GDM1 (cell line): ENCODE data around the gene DHRS7B.

Source experiments
- DNase-seq: peaks from one replicate; lab custom pipeline; 2025; lab: John Stamatoyannopoulos, UW

The DHRS7B gene

DNA sequence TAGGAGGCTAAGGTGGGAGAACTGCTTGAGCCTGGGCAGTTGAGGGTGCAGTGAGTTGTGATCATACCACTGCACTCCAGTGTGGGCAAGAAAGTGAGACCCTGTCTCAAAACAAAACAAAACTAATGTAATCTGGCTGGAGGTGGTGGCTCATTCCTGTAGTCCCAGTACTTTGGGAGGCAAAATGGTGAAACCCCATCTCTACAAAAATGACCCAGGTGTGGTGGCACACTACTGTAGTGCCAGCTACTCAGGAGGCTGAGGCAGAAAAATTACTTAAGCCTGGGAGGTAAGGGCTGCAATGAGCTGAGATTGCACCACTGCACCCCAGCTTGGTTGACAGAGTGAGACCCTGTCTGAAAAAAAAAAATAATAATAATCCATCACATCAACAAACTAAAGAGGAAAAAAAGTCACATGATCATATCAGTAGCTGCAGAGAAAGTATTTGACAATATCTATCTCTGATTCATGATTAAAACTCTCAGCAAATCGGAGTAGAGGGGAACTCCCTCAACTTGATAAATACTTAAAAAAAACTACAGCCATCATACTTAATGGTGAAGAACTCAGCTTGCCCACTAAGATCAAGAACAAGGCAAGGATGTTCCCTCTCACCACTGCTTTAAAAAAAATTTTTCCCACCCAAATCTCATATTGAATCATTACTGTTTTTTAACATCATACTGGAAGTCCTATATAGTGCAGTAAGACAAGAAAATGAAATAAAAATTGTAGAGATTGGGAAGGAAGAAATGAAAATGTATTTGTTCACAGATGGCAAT, 31.0 kb downstream of the DHRS7B start:
- DNase-seq = no peak

DNA sequence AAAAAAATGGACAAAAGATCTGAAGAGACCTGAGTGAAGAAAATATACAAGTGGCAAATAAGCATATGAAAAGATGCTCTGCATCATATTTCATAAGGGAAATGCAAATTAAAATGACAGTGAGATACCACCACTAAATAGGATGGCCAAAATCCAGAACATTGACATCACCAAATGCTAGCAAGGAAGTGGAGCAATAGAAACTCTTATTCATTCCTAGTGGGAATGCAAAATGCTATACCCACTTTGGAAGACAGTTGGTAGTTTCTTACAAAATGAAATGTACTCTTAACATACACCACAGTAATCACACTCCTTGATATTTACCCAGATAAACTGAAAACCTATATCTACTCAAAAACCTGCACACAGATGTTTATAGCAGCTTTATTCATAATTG, 33.6 kb downstream of the DHRS7B start:
- DNase-seq = no peak

DNA sequence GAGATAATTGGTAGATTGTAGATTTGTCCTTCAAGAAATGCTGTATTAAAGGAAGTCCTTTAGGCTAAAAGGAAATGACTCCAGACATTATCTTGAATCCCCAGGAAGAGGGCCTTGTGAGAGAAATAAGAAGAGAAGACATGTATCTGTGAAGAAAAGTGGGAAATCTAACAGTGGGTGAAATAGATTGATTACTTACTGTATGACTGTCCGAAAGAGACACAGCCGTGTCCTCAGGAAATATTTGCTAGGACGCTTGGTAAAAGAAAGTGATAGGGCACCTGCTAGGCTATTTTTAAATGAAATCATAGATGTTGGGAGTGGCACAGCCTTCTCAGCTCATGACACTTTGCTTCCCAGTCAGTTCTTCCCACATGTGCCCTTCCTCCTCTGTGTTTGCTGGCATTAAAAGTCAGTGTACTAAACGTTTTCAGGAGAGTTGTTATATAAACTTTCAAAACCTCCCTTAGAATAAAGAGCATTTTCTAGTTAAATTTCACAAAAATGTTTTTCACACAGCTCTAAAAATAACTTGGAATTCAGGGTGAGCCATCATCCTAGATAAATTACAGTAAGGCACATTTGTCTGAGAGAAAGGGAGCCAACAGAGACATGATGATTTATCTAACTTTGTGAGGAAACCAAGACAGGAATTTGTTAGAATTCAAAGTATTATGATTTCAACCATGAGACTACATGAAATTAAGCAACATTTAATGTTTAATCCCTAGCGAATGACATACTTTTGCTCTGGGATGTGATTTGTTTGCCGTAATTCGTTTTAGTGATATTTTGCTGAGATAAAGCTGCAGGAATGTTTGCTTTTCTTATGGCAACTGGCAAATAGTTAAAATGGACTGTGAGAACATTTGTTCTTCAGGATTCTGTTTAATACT, 35.0 kb downstream of the DHRS7B start:
- DNase-seq = no peak

DNA sequence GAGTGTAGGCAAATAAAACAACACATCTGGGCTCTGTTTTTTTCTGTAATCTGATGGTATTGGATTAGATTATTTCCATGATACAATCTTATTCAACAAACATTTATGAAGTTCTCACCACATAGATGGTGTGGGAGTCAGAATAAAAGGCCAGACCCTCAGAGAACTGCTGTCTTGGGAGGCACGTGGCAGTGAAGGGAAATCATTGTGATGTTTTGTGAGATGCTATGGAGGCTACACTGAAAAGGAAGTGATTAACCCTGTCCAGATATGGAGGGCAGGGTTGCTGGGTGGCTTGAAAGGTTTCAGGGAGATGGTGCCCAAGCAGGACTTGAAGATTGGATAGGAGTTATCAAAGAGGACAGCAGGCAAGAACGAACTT, 35.6 kb downstream of the DHRS7B start:
- DNase-seq = no peak

DNA sequence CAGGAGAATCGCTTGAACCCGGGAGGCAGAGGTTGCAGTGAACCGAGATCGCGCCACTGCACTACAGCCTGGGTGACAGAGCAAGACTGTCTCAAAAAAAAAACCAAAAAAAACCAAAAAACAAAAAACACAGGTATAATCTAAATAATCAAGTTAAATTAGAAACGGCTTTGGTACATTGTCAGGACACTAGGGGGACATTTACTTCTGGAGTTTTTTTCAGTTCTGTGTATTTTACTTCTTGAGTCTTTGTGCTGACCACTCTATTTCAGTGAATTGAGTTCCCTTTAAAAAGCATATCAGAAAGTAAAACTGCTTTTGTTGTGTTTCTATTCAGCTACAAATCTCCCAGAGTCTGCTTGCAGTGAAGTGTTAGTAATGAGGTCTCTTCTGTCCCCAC, 36.3 kb downstream of the DHRS7B start:
- DNase-seq = no peak

DNA sequence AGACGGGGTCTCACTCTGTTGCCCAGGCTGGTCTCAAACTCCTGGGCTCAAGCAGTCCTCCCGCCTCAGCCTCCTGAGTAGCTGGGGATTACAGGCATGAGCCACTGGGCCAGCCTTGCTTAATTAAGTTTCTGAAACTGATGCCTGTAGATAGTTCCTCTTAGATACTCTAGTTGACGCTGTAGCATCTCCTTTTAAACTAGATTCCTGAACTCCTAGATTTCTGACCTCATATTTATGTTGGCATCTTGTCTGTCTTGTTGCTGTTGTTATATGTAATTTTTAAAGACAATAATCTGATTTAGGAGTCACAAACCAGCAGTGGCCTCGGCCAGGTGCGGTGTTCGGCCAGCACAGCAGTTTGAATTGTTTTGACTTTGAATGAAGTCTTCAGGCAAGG, 37.5 kb downstream of the DHRS7B start:
- no peak for DNase-seq

DNA sequence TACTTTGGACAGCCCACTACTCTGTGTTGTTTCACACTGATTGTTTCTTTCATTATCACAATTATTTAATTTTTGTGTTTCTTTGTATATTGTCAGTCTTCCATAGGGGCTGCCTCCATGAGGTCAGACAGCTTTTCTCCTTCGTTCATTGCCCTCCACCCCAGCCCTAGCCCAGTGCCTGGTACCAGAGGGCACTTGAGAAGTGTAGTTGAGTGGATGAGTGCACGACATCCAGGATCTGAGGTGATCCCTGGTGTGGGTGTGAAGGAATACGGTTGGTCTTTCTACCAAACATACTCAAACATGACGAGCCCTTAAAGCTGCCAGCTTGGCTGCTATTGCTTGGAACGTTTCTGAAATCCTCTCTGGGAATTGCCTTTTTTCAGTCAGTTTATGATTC, 37.9 kb downstream of the DHRS7B start:
- DNase-seq = no peak

DNA sequence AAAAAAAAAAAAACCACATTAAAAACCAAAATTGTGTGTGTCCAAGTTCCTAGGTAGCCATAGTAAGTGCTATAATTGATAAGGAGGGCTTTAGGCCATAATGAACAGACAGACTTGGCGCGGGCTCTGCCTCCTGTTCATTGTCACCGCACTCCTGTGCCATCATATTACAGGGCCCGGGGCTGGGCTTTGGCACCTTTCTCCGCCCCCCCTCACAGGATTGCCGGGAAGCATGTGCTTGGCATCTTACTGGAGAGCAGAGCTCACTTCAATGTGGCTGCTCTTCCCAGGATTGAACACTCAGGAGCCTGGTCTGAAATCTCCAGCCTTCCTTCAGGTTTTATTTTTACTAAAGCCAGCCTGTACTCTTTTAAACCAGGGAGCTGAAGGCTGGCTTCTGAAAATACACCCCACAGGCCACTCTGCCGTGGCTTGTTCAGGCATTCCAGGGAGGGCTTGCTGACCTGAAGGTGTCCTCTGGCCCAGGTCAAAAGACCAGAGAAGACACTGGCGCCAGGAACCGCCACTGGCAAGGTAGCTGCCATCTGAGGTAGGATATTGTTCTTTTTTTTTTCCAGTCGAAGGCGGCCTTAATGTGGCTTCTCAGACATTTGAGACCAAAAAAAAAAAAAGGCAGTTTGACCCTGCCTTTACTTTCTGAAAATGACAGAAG, 39.3 kb downstream of the DHRS7B start:
- DNase-seq = no peak

DNA sequence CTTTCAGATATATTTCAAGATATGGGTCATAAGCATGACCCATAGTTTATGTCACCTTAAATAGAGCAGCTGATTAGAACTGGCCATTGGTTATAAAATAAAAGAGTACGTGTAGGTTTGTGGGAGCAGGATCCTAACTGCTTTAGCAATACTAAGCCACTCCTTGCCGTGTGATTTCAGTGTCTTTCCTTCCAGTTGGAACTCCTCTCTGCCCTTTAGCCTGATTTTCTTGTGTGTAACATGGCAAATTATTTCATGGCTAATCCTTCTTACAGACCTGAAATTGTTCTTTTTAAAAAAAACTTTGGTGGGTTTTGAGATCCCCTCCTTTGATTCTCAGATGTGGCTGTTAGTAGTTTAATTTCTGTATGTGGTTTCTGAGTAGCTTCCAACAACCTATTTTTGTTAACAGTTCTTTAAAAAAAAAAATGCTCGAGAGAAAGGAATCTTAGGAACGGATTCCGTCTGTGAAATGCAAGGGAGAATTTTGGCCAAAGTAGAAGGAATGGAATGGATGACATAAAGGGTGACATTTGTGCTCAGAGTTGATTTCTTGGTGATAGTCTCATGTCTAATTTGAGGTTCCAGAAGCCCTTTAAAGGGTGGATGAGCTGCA, 39.9 kb downstream of the DHRS7B start:
- DNase-seq = no peak

DNA sequence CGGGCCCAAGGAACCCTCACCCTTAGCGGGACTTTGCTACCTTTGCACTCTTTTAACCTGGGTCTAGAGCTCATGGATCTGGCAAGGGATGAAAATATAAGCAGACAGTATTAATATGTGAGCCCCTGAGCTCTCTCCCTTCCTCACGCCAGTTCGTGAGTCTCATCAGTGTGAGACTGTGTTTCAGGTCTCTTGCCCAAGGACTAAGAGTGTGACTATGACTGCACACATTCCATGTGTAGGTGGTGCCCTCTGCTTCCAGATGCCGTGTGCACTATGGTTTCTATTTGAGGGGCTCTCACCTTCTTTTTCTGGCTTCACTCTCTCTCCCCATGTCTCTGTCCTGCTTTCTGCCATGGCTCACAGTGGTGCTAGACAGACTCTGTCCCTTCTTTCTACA, 40.5 kb downstream of the DHRS7B start:
- DNase-seq = no peak

DNA sequence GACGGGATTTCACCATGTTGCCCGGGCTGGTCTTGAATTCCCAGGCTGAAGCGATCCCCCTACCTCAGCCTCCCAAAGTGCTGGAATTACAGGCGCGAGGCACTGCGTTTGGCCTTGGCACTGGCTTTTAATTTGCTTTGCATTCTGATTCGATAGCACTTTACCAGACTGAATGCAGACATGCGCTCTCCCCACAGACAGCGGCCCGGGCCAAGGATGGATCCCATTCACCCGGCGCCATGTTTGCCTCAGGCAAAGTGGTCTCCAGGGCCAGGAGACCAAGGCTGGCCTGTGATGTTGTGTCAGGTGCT, 41.7 kb downstream of the DHRS7B start:
- DNase-seq = no peak

DNA sequence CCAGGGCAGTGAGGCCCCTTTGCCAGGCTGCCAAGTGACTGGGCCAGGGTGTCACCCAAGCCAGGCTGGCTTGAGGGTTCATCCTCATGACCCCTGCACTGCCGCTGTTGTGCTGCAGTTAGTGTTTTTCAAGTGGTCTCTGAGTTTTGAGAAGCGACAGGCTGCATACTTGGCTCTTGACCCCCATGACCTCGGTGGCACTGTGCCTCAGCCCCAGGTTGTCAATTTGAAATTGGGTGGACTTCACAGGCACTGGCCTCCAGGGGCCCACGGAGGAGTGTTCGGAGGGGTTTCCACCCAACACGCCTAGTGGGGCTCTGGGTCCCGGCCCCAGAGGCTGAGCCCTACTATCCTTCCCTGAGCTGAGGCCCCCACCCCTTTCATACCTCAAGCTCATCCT, 42.7 kb downstream of the DHRS7B start:
- no peak for DNase-seq

DNA sequence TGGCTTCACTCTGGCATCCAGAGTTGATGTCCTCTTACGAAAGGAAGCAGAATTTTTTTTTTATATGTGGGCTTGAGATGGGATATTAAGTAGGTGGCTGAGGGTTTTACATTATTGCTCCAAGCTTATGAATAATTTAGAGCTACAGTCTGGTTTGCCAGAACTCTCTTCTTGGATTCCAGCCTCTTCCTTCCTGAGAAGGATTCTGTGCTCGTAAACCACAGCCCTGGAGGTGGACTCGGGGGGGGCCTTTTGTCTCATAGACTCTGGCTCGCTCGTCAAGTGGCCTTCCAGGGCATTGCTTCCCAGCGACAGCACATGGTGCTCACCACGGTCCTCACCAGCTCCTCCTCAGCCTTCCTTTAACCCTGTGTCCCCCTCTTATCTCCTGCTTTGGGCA, 44.0 kb downstream of the DHRS7B start:
- DNase-seq = no peak

DNA sequence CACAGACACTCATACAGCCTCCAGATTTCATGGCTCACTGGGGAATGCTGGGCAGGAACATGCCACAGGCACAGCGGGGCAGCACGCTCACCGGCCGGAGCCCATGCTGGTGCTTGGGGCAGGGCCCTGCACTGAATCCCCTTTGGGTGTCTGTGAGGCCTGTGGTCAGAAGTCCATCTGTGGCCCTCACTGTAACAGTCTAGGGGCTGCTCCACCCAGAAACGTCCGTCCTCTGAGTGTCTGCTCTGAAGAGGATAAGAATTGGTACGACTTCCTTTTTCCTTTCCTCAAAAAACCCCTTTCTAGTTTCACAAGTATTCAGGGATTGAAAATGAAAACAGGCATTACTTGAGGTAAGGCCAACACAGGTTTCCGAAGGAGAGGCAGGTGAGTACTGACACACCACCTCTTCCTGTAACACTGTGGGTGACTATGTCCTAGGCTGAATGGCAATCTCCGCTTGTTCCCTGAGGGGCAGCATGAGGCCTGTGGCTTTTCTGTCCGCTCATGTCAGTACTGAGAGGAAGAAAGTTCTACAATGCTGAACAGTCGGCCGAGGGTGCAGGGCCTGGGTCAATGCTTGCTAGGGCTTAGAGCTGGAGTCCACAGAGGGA, 44.7 kb downstream of the DHRS7B start:
- no peak for DNase-seq

DNA sequence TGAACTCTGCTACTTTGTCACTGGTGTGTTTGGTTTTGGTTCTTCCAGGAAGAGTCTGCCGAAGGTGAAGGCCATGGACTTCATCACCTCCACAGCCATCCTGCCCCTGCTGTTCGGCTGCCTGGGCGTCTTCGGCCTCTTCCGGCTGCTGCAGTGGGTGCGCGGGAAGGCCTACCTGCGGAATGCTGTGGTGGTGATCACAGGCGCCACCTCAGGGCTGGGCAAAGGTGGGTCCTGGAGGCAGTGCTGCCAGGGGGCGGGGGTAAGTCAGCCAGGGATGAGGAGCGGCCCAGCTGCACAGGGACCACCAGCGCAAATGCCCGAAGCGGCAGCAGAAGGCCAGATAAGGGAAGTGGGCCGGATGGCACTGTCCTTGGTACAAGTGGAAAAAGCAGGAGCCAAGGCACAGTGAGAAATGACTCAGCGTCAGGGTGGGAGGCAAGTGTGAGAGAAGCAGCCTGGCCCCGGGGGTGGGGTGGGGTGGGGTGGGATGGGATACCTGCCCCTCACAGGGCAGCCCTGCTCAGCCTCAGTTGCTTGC, 45.3 kb downstream of the DHRS7B start:
- DNase-seq = no peak

DNA sequence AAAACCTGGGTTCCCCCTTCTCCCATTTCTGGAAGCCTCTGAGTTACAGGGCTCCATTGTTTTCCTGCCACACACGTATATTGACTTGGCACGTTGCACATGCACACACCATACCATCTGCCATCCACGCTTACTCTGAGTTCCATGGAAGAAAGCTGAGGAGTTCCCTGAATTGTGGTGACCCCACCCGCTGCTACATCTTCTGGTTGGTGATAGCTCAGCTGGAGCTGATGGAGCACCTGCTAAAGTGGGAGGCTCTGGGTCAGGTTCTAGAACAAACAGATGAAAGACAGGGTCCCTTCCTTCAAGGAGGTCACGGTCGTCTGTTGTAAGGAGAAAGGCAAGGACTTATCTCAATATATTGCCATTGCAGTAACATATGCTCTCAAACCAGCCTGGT, 46.1 kb downstream of the DHRS7B start:
- DNase-seq = no peak

DNA sequence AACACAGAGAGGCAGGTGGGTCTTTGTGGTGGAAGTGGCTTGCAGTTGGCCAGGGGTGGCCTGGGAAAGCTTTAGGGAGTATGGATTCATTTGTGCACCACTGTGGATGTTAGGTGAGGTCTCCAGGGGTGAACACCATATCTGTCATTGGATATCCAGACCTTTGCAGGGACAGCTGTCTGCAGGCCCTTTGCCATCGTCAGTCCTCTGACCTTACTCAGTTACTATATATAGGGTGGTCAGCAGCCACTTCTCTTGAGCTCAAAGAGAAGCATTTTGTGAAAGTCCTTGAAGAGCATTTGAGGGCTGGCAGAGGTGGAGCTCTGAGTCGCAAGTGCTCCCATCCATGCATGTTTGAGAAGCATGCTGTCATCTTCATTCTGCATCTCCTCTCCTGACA, 46.8 kb downstream of the DHRS7B start:
- DNase-seq = no peak

DNA sequence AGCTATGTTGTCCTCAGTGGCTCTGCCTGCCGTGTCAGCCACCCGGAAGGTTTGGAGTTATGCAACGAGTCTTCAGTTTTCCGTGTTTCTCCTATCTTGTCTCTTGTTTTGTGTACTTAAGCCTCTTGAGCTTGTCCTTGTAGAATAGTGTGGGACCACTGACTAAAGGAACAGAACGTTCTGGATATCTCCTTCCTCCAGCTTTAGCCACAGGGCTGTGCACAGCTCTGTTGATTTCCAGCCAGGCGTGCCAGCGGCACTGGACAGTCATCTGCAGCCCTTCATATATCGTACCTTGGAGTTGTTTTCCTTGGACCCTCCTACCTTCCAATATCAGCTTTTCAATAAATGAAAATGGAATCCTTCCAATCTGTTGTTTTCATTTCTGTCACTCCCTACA, 47.4 kb downstream of the DHRS7B start:
- DNase-seq = no peak

DNA sequence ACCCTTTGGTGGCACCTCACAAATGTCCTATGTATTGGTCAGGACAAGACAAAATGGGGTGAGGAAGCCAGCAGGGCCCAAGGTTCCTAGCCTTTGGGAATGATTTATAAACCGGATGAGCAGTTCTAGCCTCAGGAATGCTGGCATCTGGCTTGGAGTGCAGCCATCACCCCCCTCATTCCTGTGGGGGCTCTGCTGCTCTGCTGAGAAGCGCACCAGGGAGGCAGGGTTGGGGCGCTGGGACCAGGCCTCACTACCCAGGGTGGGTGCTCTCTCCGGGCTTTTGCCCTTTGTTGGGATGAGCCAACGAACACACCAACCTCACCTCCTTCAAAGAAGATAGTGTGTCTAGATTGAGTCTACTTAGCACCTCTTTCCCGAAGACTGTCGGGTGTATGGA, 47.9 kb downstream of the DHRS7B start:
- DNase-seq = no peak

DNA sequence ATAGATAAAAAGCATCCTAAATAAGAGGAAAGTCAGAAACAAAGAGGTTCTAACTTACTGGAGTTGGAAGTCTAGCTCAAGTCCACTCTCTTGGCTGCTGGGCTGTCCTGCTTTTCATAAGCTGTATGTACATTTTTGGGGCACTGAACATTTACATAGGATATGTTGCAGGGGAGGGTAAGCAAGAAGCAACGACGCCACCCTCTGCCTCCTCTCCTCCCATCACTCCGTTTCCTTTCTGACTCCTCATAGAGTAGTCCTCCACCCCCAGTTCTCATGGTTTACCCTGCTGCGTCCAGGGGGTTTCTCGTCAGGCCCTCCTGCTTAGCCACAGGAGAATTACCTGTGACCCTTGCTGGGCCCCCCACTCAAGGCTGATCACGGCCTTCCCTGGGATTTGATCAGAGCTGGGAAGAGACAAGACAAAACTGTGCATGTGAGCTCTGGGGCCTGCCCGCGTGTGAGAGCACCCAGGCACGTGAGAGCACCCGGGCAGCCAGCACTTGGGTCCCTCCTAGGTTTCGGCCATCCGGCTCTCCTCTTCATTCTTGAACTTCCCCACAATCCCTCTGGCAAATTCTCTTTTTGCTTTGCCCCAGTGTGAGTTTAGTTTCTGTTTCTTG, 50.1 kb downstream of the DHRS7B start:
- no peak for DNase-seq

DNA sequence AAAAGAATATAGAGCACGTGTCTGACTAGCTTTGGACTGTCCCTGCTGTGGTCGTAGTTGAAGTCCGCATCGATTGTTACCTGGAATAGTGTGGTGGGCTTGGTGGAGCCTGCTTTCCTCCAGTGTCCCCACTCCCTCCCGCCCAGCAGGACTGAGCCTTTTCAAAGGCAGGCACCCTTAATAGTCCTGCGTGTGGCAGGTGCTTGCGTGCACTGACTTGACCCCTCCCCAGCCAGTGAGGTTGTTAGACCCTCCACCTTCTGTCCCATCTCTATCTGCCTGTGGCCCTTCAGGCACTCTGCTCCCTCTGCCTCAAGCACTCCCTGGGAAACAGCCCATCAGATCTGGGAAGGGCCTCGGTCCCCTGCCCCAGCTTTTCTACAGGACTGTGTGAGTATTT, 50.6 kb downstream of the DHRS7B start:
- DNase-seq = no peak
